Stimulated activated CD4-positive, alpha-beta T cell treated with anti-CD3 and anti-CD28 coated beads, Interleukin-4, amount 100 ng/mL, for 24 hours (primary cell): ENCODE measurements around the gene SF3B2.

Experiments
- DNase-seq: peaks from one replicate; pipeline ENCODE4 v3.0.0-alpha.2; 2020

SF3B2 gene

GRCh38 chr11:66050581-66051231 lies 1.5 kb upstream of the SF3B2 start:
- no peak for DNase-seq

GRCh38 chr11:66051371-66051765 lies 796 bp upstream of the SF3B2 start:
- DNase-seq, result no peak

GRCh38 chr11:66052664-66052982 lies 459 bp downstream of the SF3B2 start:
- DNase-seq, result no peak

GRCh38 chr11:66055021-66055420 lies 2.9 kb downstream of the SF3B2 start:
- DNase-seq, result no peak

GRCh38 chr11:66056501-66056900 lies 4.3 kb downstream of the SF3B2 start:
- no peak for DNase-seq

GRCh38 chr11:66059966-66060680 lies 8.0 kb downstream of the SF3B2 start:
- no peak for DNase-seq

- no peak for DNase-seq
Observed at GRCh38 chr11:66061268-66061667, 9.1 kb downstream of the SF3B2 start.

- DNase-seq, result no peak
Observed at GRCh38 chr11:66062408-66062807, 10.2 kb downstream of the SF3B2 start.

- DNase-seq, result no peak
Observed at GRCh38 chr11:66063900-66064299, 11.7 kb downstream of the SF3B2 start.

GRCh38 chr11:66064571-66064970 lies 12.4 kb downstream of the SF3B2 start:
- DNase-seq, result no peak

- no peak for DNase-seq
Observed at GRCh38 chr11:66066751-66067150, 14.6 kb downstream of the SF3B2 start.

- no peak for DNase-seq
Observed at GRCh38 chr11:66067640-66068039, 15.5 kb downstream of the SF3B2 start.

GRCh38 chr11:66068154-66068821 lies 16.1 kb downstream of the SF3B2 start:
- peak; percentile 82 for DNase-seq

GRCh38 chr11:66068923-66069714 lies 17.0 kb downstream of the SF3B2 start:
- DNase-seq, result peak; percentile 42

- DNase-seq, result peak; percentile 66
Observed at GRCh38 chr11:66069715-66070603, 17.8 kb downstream of the SF3B2 start, which contains the start of gene PACS1. Gene PACS1, plus strand, starts transcription at chr11:66070272. Its CDS starts 215 bp downstream, at chr11:66070487.

- peak; percentile 31 for DNase-seq
Observed at GRCh38 chr11:66070604-66071380, 18.6 kb downstream of the SF3B2 start.

GRCh38 chr11:66071381-66071801 lies 19.2 kb downstream of the SF3B2 start:
- DNase-seq, result peak; percentile 12

GRCh38 chr11:66072081-66072480 lies 19.9 kb downstream of the SF3B2 start:
- DNase-seq, result peak; percentile 8

GRCh38 chr11:66072518-66072917 lies 20.4 kb downstream of the SF3B2 start:
- no peak for DNase-seq

- DNase-seq, result no peak
Observed at GRCh38 chr11:66073669-66074068, 21.5 kb downstream of the SF3B2 start.

GRCh38 chr11:66075273-66075672 lies 23.1 kb downstream of the SF3B2 start:
- no peak for DNase-seq
